ENCODE measurements around the gene CRADD.

CRADD gene

GRCh38 chr12:93789767-93790166, 112.6 kb downstream of the CRADD start:
- no peak for DNase-seq (ENCODE audit: insufficient read length, low spot score)
- no peak for FAIRE-seq
- TF ChIP-seq CTCF (IDR thresholded peaks at IDR 0.05; ENCODE audit: insufficient read depth, missing control alignments): no peak

GRCh38 chr12:93790472-93791152, 113.4 kb downstream of the CRADD start:
- no peak for FAIRE-seq

GRCh38 chr12:93793007-93793406, 115.8 kb downstream of the CRADD start:
- DNase-seq (ENCODE audit: insufficient read length, low spot score) (no peak), FAIRE-seq (no peak)
- TF ChIP-seq CTCF (IDR thresholded peaks at IDR 0.05; ENCODE audit: insufficient read depth, missing control alignments): no peak

More at GRCh38 chr12:93790472-93791152, 113.4 kb downstream of the CRADD start:
- no peak for DNase-seq (ENCODE audit: insufficient read length, low spot score)
- no peak for TF ChIP-seq CTCF (IDR thresholded peaks at IDR 0.05; ENCODE audit: insufficient read depth, missing control alignments)

GRCh38 chr12:93793983-93794382, 116.8 kb downstream of the CRADD start:
- no peak for TF ChIP-seq CTCF (IDR thresholded peaks at IDR 0.05; ENCODE audit: insufficient read depth, missing control alignments)
- DNase-seq (ENCODE audit: insufficient read length, low spot score): no peak
- no peak for FAIRE-seq

- FAIRE-seq (no peak), DNase-seq (ENCODE audit: insufficient read length, low spot score) (no peak)
- no peak for TF ChIP-seq CTCF (IDR thresholded peaks at IDR 0.05; ENCODE audit: insufficient read depth, missing control alignments)
These were observed 117.6 kb downstream of the CRADD start for GRCh38 chr12:93794738-93795137.

- TF ChIP-seq CTCF (IDR thresholded peaks at IDR 0.05; ENCODE audit: insufficient read depth, missing control alignments): no peak
- DNase-seq (ENCODE audit: insufficient read length, low spot score): no peak
- FAIRE-seq: no peak
These were observed 118.2 kb downstream of the CRADD start for GRCh38 chr12:93795352-93795751.

- DNase-seq (ENCODE audit: insufficient read length, low spot score): no peak
- FAIRE-seq: no peak
- TF ChIP-seq CTCF (IDR thresholded peaks at IDR 0.05; ENCODE audit: insufficient read depth, missing control alignments): no peak
These were observed 119.6 kb downstream of the CRADD start for GRCh38 chr12:93796729-93797128.
